Globus pallidus (tissue), 1 donor: ENCODE measurements around the gene MGMT.
"Not testable (repeated sequence)": the region's sequence is repeated elsewhere in the genome, so short reads cannot be mapped to it uniquely, and the experiment has no call there.

Experiments used
- DNase-seq: peaks from one replicate; pipeline ENCODE4 v3.0.0-alpha.2; 2015; ENCODE audit warnings: low spot score

Gene MGMT

GRCh38 chr10:129466703-129467358, at the start of gene MGMT:
Gene MGMT, plus strand, starts transcription at chr10:129467241.
- DNase-seq = peak; percentile 88

- no peak for DNase-seq
These were observed 49.2 kb upstream of the MGMT start for GRCh38 chr10:129417870-129418269.

GRCh38 chr10:129418496-129419225, 48.4 kb upstream of the MGMT start:
- no peak for DNase-seq

GRCh38 chr10:129419397-129419796, 47.6 kb upstream of the MGMT start:
- no peak for DNase-seq

- DNase-seq = peak; percentile 5
These were observed 45.5 kb upstream of the MGMT start for GRCh38 chr10:129421399-129422010.

- DNase-seq = no peak
These were observed 42.1 kb upstream of the MGMT start for GRCh38 chr10:129424978-129425377.

GRCh38 chr10:129426606-129427005, 40.4 kb upstream of the MGMT start:
- no peak for DNase-seq

- no peak for DNase-seq
These were observed 33.8 kb upstream of the MGMT start for GRCh38 chr10:129433266-129433665.

GRCh38 chr10:129435724-129436123, 31.3 kb upstream of the MGMT start:
- DNase-seq = not testable (repeated sequence)

- no peak for DNase-seq
These were observed 29.0 kb upstream of the MGMT start for GRCh38 chr10:129438024-129438423.

GRCh38 chr10:129440247-129440646, 26.8 kb upstream of the MGMT start:
- no peak for DNase-seq

GRCh38 chr10:129440722-129441316, 26.2 kb upstream of the MGMT start:
- DNase-seq = no peak

- DNase-seq = no peak
These were observed 25.6 kb upstream of the MGMT start for GRCh38 chr10:129441372-129442009.

GRCh38 chr10:129442866-129443265, 24.2 kb upstream of the MGMT start:
- DNase-seq = no peak

- DNase-seq = no peak
These were observed 22.7 kb upstream of the MGMT start for GRCh38 chr10:129444359-129444758.

GRCh38 chr10:129445436-129446182, 21.4 kb upstream of the MGMT start:
- no peak for DNase-seq

- DNase-seq = no peak
These were observed 20.9 kb upstream of the MGMT start for GRCh38 chr10:129446183-129446581.

GRCh38 chr10:129447486-129447885, 19.6 kb upstream of the MGMT start:
- no peak for DNase-seq

GRCh38 chr10:129448086-129448485, 19.0 kb upstream of the MGMT start:
- DNase-seq = no peak

GRCh38 chr10:129448539-129448938, 18.5 kb upstream of the MGMT start:
- no peak for DNase-seq

GRCh38 chr10:129449893-129450292, 17.1 kb upstream of the MGMT start:
- DNase-seq = no peak

- no peak for DNase-seq
These were observed 16.6 kb upstream of the MGMT start for GRCh38 chr10:129450391-129450790.
